HCT116 (cell line): ENCODE data around the gene IPO11. TPM values are rescaled to one million over a fixed set of nuclear protein-coding genes. Genes with fewer than 3 reads are reported as not detected.

ENCODE experiments used
- ATAC-seq: fragments of 200-7000 bp; cut with Tn5 transposase; 2 replicates; pipeline ENCODE4 v1.9.1; 2020; ENCODE audit warnings: mild to moderate bottlenecking, moderate library complexity
- BruUV-seq: library from RNA; stranded (reverse); fragments of 400-500 nt; replicated peaks from 2 replicates; lab custom pipeline; 2021; lab: Mats Ljungman, UMichigan
- CTCF ChIA-PET: fragments of 300-600 bp; sonication (Branson Sonifier 250); formaldehyde crosslinking; loops from one replicate; lab custom pipeline; 2021; ENCODE audit warnings: antibody characterized with exemption; lab: Charles Lee
- POLR2A ChIA-PET: fragments of 300-600, 350-600 bp; sonication (Branson Sonifier 250); formaldehyde crosslinking; loops from one replicate; lab custom pipeline; 2021; ENCODE audit warnings: antibody characterized with exemption; lab: Charles Lee
- RAD21 ChIA-PET, 2 experiments: fragments of 300-600 bp; sonication (Branson Sonifier 250); formaldehyde crosslinking; loops; one replicate each; lab custom pipeline; 2023; ENCODE audit warnings: low total read pairs in 2 of 2; ENCODE audit not compliant: uncharacterized antibody in 2 of 2, unreplicated experiment in 2 of 2, low non-redundant PET in 1 of 2; lab: Charles Lee
- DNase-seq: peaks from one replicate; pipeline ENCODE4 v3.0.0-alpha.2; 2010; ENCODE audit warnings: low read depth, low spot score
- H2AFZ ChIP-seq: fragments of 200-600 bp; shearing (Covaris generic), sonication (generic); 2 replicates; pipeline ENCODE4 v1.6.1; 2017; ENCODE audit warnings: low read depth, mixed run types, mixed read lengths, antibody characterized with exemption, low read length; ENCODE audit not compliant: poor library complexity, severe bottlenecking
- H3K27ac ChIP-seq: 2 replicates; pipeline ENCODE4 v1.5.1; 2012; ENCODE audit warnings: low read depth, low read length
- H3K27me3 ChIP-seq: fragments of 200-600 bp; sonication (generic); 2 replicates; pipeline ENCODE4 v1.6.1; 2016; ENCODE audit warnings: mixed run types, low read length, mixed read lengths; ENCODE audit not compliant: insufficient read depth
- H3K36me3 ChIP-seq, 2 experiments: fragments of 200-500 bp in 1 of 2; fragments of 200-600 bp in 1 of 2; sonication (Bioruptor generic) in 1 of 2; sonication (generic) in 1 of 2; 2 replicates each; pipeline versions ENCODE4 v1.5.1 to v1.6.1; 2014 to 2016; ENCODE audit warnings: low read length in 2 of 2, inconsistent platforms in 1 of 2, mixed read lengths in 1 of 2, mixed run types in 1 of 2; ENCODE audit not compliant: insufficient read depth in 2 of 2, control insufficient read depth in 1 of 2
- H3K4me1 ChIP-seq, 2 experiments: fragments of 200-600 bp in 1 of 2; sonication (generic) in 1 of 2; 2 replicates each; pipeline versions ENCODE4 v1.5.1 to v1.6.1; 2012 to 2017; ENCODE audit warnings: low read length in 2 of 2, inconsistent platforms in 1 of 2, mild to moderate bottlenecking in 1 of 2, mixed read lengths in 1 of 2, mixed run types in 1 of 2, moderate library complexity in 1 of 2; ENCODE audit not compliant: insufficient read depth in 2 of 2, control insufficient read depth in 1 of 2
- H3K4me2 ChIP-seq: fragments of 200-600 bp; sonication (generic); 2 replicates; pipeline ENCODE4 v1.6.1; 2017; ENCODE audit warnings: mixed run types, low read length, mixed read lengths
- H3K4me3 ChIP-seq, 2 experiments: fragments of 200-600 bp in 1 of 2; sonication (generic) in 1 of 2; replicated peaks in 1 of 2; 2 replicates each; pipeline ENCODE4 v1.5.1; 2011 to 2016; ENCODE audit warnings: low read length in 2 of 2, control low read depth in 1 of 2, low read depth in 1 of 2, mild to moderate bottlenecking in 1 of 2, mixed read lengths in 1 of 2, mixed run types in 1 of 2
- H3K79me2 ChIP-seq: fragments of 200-600 bp; sonication (generic); 2 replicates; pipeline ENCODE4 v1.6.1; 2017; ENCODE audit warnings: mild to moderate bottlenecking, mixed run types, low read length, moderate library complexity, mixed read lengths; ENCODE audit not compliant: insufficient read depth
- H3K9ac ChIP-seq: fragments of 200-600 bp; sonication (generic); 2 replicates; pipeline ENCODE4 v1.6.1; 2016; ENCODE audit warnings: low read length, mixed read lengths
- H3K9me2 ChIP-seq: fragments of 200-600 bp; sonication (generic), shearing (Covaris generic); 2 replicates; pipeline ENCODE4 v1.6.1; 2017; ENCODE audit warnings: mixed run types, mild to moderate bottlenecking, moderate library complexity; ENCODE audit not compliant: insufficient read depth
- H3K9me3 ChIP-seq, 2 experiments: fragments of 200-500 bp in 1 of 2; fragments of 200-600 bp in 1 of 2; sonication (Bioruptor generic) in 1 of 2; sonication (generic) in 1 of 2; 2 replicates each; pipeline ENCODE4 v1.6.1; 2014 to 2017; ENCODE audit warnings: low read length in 2 of 2, mixed read lengths in 2 of 2, inconsistent platforms in 1 of 2, low read depth in 1 of 2, mild to moderate bottlenecking in 1 of 2, mixed run types in 1 of 2, moderate library complexity in 1 of 2; ENCODE audit not compliant: control insufficient read depth in 1 of 2, insufficient read depth in 1 of 2
- H4K20me1 ChIP-seq: fragments of 200-600 bp; sonication (generic), shearing (Covaris generic); 2 replicates; pipeline ENCODE4 v1.6.1; 2017; ENCODE audit warnings: mixed run types, mild to moderate bottlenecking, moderate library complexity; ENCODE audit not compliant: insufficient read depth
- CBX3 ChIP-seq: IDR thresholded peaks from 2 replicates; pipeline ENCODE4 v1.6.1; 2012; ENCODE audit warnings: low read depth
- CEBPB ChIP-seq: IDR thresholded peaks from 2 replicates; pipeline ENCODE4 v1.6.1; 2012; ENCODE audit warnings: low read depth
- EGR1 ChIP-seq: IDR thresholded peaks from 2 replicates; pipeline ENCODE4 v1.6.1; 2012; ENCODE audit warnings: low read depth
- EZH2 ChIP-seq: fragments of 200-600 bp; sonication (generic); IDR thresholded peaks from 2 replicates; pipeline ENCODE4 v1.6.1; 2017; ENCODE audit warnings: antibody characterized with exemption, mixed run types
- EZH2phosphoT487 ChIP-seq: fragments of 200-600 bp; IDR thresholded peaks from 2 replicates; pipeline ENCODE4 v1.6.1; 2018; ENCODE audit warnings: antibody characterized with exemption, borderline replicate concordance
- FOSL1 ChIP-seq: IDR thresholded peaks from 2 replicates; pipeline ENCODE4 v1.6.1; 2012; ENCODE audit warnings: low read depth
- JUND ChIP-seq: IDR thresholded peaks from 2 replicates; pipeline ENCODE4 v1.6.1; 2012
- POLR2A ChIP-seq: IDR thresholded peaks from 2 replicates; pipeline ENCODE4 v1.7.0; 2011; ENCODE audit warnings: borderline replicate concordance; ENCODE audit not compliant: insufficient read depth, insufficient read length; ENCODE audit errors: extremely low read depth
- POLR2AphosphoS5 ChIP-seq: IDR thresholded peaks from 2 replicates; pipeline ENCODE4 v1.6.1; 2011; ENCODE audit warnings: mild to moderate bottlenecking, low read depth, low read length, moderate library complexity
- SIN3A ChIP-seq: IDR thresholded peaks from 2 replicates; pipeline ENCODE4 v1.6.1; 2012; ENCODE audit warnings: low read depth
- SRF ChIP-seq: IDR thresholded peaks from 2 replicates; pipeline ENCODE4 v1.6.1; 2012; ENCODE audit warnings: low read depth
- YY1 ChIP-seq: IDR thresholded peaks from 2 replicates; pipeline ENCODE4 v1.6.1; 2011; ENCODE audit warnings: low read length, low read depth, moderate library complexity, mild to moderate bottlenecking; ENCODE audit not compliant: insufficient replicate concordance; ENCODE audit errors: extremely low read depth
- ZFX ChIP-seq: fragments of 450-650 bp; IDR thresholded peaks from 2 replicates; pipeline ENCODE4 v1.6.1; 2017
- intact Hi-C: fragments of 100-400 bp; cut with micrococcal nuclease; formaldehyde crosslinking; loops from 2 replicates; pipeline ENCODE4 v1.10.0; 2022
- total RNA-seq: library from RNA; stranded (reverse); gene quantifications from one replicate; pipeline ENCODE4 v1.2.1, GENCODE V29; 2021; ENCODE audit not compliant: unreplicated experiment
- TF ChIP-seq, protein P1 (sequence below): IDR thresholded peaks from 2 replicates; pipeline ENCODE4 v1.6.1; 2012
- TF ChIP-seq, protein P2 (sequence below): IDR thresholded peaks from 2 replicates; pipeline ENCODE4 v1.6.1; 2011; ENCODE audit warnings: mild to moderate bottlenecking, low read length, moderate library complexity; ENCODE audit not compliant: insufficient replicate concordance; ENCODE audit errors: extremely low read depth
- TF ChIP-seq, protein P3 (sequence below): IDR thresholded peaks from 2 replicates; pipeline ENCODE4 v1.6.1; 2012
- TF ChIP-seq, protein P4 (sequence below), 3 experiments: fragments of 200-600 bp in 1 of 3; sonication (generic) in 1 of 3; IDR thresholded peaks in 2 of 3; conservative IDR thresholded peaks in 1 of 3; 2 replicates each; pipeline ENCODE4 v1.5.1; 2012 to 2017; ENCODE audit warnings: low read depth in 2 of 3, low read length in 2 of 3, antibody characterized with exemption in 1 of 3, borderline replicate concordance in 1 of 3, control low read depth in 1 of 3, mild to moderate bottlenecking in 1 of 3, mixed read lengths in 1 of 3, mixed run types in 1 of 3, moderate library complexity in 1 of 3; ENCODE audit not compliant: insufficient read depth in 1 of 3
- TF ChIP-seq, protein P5 (sequence below): IDR thresholded peaks from 2 replicates; pipeline ENCODE4 v1.6.1; 2012; ENCODE audit warnings: low read depth

The IPO11 gene
- total RNA-seq, 1 experiment from 2014 or later = 55.1 TPM

DNA sequence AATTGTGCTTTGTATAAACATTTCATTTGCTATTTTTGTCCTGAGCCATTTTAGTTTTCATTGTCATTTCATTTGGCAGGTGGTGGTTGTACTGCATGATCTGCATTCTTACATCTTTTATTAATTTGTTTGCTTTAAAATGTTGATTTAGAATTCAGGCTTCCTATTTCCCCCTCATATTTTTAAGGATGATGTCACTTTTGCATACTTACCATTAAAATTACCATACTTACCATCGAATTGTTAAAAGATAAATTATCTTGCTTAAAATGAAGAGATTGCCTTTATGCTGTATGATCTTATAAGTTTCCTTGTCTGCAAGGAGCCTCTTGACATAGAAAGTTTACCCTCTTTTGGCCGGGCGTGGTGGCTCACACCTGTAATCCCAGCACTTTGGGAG is 40.0 kb upstream of the IPO11 start:
- Histone ChIP-seq H3K27me3 (no peaks in the 10 kb centered on the region), H3K4me2 (no peak overlapping the region), H2AFZ (no peak overlapping the region), H3K9me2 (no peaks in the 10 kb centered on the region), H4K20me1 (no peaks in the 10 kb centered on the region), H3K36me3 (peaks cover 0 to 10% of the 10 kb centered on the region in 2 experiments; a peak in 2 of 4 replicates), H3K9me3 (no peaks in the 10 kb centered on the region), H3K79me2 (no peaks in the 10 kb centered on the region), H3K9ac (no peak overlapping the region), H3K4me1 (peaks cover 6 to 23% of the 10 kb centered on the region in 2 experiments), H3K4me3 (no peak overlapping the region), H3K27ac (no peak overlapping the region)
- ChIA-PET RAD21 (no interaction called here), POLR2A (no interaction called here), CTCF (no interaction called here)
- no TSS peak for BruUV-seq
- ATAC-seq (no peak), DNase-seq (no peak)
- TF ChIP-seq EZH2 = no peak
- no peak for TF ChIP-seq CEBPB
- TF ChIP-seq SIN3A = no peak
- TF ChIP-seq, protein P1, sequence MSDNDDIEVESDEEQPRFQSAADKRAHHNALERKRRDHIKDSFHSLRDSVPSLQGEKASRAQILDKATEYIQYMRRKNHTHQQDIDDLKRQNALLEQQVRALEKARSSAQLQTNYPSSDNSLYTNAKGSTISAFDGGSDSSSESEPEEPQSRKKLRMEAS = no peak
- TF ChIP-seq, protein P2, sequence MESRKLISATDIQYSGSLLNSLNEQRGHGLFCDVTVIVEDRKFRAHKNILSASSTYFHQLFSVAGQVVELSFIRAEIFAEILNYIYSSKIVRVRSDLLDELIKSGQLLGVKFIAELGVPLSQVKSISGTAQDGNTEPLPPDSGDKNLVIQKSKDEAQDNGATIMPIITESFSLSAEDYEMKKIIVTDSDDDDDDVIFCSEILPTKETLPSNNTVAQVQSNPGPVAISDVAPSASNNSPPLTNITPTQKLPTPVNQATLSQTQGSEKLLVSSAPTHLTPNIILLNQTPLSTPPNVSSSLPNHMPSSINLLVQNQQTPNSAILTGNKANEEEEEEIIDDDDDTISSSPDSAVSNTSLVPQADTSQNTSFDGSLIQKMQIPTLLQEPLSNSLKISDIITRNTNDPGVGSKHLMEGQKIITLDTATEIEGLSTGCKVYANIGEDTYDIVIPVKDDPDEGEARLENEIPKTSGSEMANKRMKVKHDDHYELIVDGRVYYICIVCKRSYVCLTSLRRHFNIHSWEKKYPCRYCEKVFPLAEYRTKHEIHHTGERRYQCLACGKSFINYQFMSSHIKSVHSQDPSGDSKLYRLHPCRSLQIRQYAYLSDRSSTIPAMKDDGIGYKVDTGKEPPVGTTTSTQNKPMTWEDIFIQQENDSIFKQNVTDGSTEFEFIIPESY = no peak
- TF ChIP-seq POLR2AphosphoS5 = no peak
- no peak for TF ChIP-seq YY1
- TF ChIP-seq, protein P3, sequence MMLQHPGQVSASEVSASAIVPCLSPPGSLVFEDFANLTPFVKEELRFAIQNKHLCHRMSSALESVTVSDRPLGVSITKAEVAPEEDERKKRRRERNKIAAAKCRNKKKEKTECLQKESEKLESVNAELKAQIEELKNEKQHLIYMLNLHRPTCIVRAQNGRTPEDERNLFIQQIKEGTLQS = no peak
- no peak for TF ChIP-seq SRF
- TF ChIP-seq POLR2A = no peak
- no peak for TF ChIP-seq FOSL1
- no peak for TF ChIP-seq JUND
- TF ChIP-seq, protein P4, sequence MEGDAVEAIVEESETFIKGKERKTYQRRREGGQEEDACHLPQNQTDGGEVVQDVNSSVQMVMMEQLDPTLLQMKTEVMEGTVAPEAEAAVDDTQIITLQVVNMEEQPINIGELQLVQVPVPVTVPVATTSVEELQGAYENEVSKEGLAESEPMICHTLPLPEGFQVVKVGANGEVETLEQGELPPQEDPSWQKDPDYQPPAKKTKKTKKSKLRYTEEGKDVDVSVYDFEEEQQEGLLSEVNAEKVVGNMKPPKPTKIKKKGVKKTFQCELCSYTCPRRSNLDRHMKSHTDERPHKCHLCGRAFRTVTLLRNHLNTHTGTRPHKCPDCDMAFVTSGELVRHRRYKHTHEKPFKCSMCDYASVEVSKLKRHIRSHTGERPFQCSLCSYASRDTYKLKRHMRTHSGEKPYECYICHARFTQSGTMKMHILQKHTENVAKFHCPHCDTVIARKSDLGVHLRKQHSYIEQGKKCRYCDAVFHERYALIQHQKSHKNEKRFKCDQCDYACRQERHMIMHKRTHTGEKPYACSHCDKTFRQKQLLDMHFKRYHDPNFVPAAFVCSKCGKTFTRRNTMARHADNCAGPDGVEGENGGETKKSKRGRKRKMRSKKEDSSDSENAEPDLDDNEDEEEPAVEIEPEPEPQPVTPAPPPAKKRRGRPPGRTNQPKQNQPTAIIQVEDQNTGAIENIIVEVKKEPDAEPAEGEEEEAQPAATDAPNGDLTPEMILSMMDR (IDR thresholded peaks at IDR 0.05 in 2 of 3, conservative IDR thresholded peaks at IDR 0.05 in 1 of 3; ENCODE audit: borderline replicate concordance in 1 of 3, insufficient read depth in 1 of 3, low read depth in 2 of 3, low read length in 2 of 3) = no peak
- no peak for TF ChIP-seq EGR1
- TF ChIP-seq CBX3 = no peak
- TF ChIP-seq, protein P5, sequence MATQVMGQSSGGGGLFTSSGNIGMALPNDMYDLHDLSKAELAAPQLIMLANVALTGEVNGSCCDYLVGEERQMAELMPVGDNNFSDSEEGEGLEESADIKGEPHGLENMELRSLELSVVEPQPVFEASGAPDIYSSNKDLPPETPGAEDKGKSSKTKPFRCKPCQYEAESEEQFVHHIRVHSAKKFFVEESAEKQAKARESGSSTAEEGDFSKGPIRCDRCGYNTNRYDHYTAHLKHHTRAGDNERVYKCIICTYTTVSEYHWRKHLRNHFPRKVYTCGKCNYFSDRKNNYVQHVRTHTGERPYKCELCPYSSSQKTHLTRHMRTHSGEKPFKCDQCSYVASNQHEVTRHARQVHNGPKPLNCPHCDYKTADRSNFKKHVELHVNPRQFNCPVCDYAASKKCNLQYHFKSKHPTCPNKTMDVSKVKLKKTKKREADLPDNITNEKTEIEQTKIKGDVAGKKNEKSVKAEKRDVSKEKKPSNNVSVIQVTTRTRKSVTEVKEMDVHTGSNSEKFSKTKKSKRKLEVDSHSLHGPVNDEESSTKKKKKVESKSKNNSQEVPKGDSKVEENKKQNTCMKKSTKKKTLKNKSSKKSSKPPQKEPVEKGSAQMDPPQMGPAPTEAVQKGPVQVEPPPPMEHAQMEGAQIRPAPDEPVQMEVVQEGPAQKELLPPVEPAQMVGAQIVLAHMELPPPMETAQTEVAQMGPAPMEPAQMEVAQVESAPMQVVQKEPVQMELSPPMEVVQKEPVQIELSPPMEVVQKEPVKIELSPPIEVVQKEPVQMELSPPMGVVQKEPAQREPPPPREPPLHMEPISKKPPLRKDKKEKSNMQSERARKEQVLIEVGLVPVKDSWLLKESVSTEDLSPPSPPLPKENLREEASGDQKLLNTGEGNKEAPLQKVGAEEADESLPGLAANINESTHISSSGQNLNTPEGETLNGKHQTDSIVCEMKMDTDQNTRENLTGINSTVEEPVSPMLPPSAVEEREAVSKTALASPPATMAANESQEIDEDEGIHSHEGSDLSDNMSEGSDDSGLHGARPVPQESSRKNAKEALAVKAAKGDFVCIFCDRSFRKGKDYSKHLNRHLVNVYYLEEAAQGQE = no peak
- TF ChIP-seq ZFX = no peak
- no peak for TF ChIP-seq EZH2phosphoT487
- intact Hi-C loops = no loop called here
